CD4-positive, alpha-beta T cell (primary cell): Measurements from ENCODE around the gene KRTAP5-3. TPM values are rescaled to one million over a fixed set of nuclear protein-coding genes. Genes with fewer than 3 reads are reported as not detected.

Experiments
- ATAC-seq: fragments of 200-7000 bp; cut with Tn5 transposase; one replicate; pipeline ENCODE4 v1.10.0; 2022; ENCODE audit warnings: mild to moderate bottlenecking; ENCODE audit not compliant: poor library complexity
- CTCF ChIA-PET: fragments of 350-600 bp; sonication (Branson Sonifier 250); formaldehyde crosslinking; loops from one replicate; lab custom pipeline; 2021; ENCODE audit warnings: antibody characterized with exemption, inconsistent platforms; lab: Charles Lee
- POLR2A ChIA-PET: fragments of 350-600 bp; sonication (Branson Sonifier 250); formaldehyde crosslinking; loops from one replicate; lab custom pipeline; 2021; ENCODE audit warnings: antibody characterized with exemption, inconsistent platforms; lab: Charles Lee
- DNase-seq, 14 experiments: peaks; one replicate each; pipeline ENCODE4 v3.0.0-alpha.2; 2013 to 2020; ENCODE audit warnings: mixed read lengths in 2 of 14
- H3K27ac ChIP-seq, 2 donors: one replicate each; pipeline versions ENCODE4 v1.5.1 to v1.7.0; 2013; ENCODE audit warnings: low read length in 2 of 2, low read depth in 1 of 2, mild to moderate bottlenecking in 1 of 2
- H3K27me3 ChIP-seq, 2 experiments: 1 replicate in 1 of 2; 2 replicates in 1 of 2; pipeline versions ENCODE4 v1.6.1 to v1.7.0; 2013; ENCODE audit warnings: low read length in 2 of 2, control low read depth in 1 of 2, mild to moderate bottlenecking in 1 of 2, moderate library complexity in 1 of 2; ENCODE audit not compliant: insufficient read depth in 2 of 2, control insufficient read depth in 1 of 2
- H3K36me3 ChIP-seq: one replicate; pipeline ENCODE4 v1.6.1; 2013; ENCODE audit warnings: low read length, control low read depth; ENCODE audit not compliant: insufficient read depth
- H3K4me1 ChIP-seq: one replicate; pipeline ENCODE4 v1.6.1; 2013; ENCODE audit warnings: low read length, control low read depth; ENCODE audit not compliant: insufficient read depth
- H3K4me3 ChIP-seq: one replicate; pipeline ENCODE4 v1.5.1; 2013; ENCODE audit warnings: mild to moderate bottlenecking, low read length, moderate library complexity
- H3K9me3 ChIP-seq, 2 experiments: 1 replicate in 1 of 2; 2 replicates in 1 of 2; pipeline versions ENCODE4 v1.6.1 to v1.7.0; 2013; ENCODE audit warnings: low read length in 2 of 2, mild to moderate bottlenecking in 2 of 2, control low read depth in 1 of 2, moderate library complexity in 1 of 2; ENCODE audit not compliant: control insufficient read depth in 1 of 2, insufficient read depth in 1 of 2
- H3K27ac Mint-ChIP-seq: one replicate; pipeline ENCODE4 v1.8.0; 2020; ENCODE audit warnings: mixed read lengths
- H3K27me3 Mint-ChIP-seq: one replicate; pipeline ENCODE4 v1.8.0; 2021; ENCODE audit warnings: mixed read lengths
- H3K36me3 Mint-ChIP-seq: one replicate; pipeline ENCODE4 v1.8.0; 2021; ENCODE audit warnings: low read depth, mixed read lengths
- H3K4me1 Mint-ChIP-seq: one replicate; pipeline ENCODE4 v1.8.0; 2021; ENCODE audit warnings: low read depth, mixed read lengths
- H3K4me3 Mint-ChIP-seq: one replicate; pipeline ENCODE4 v1.8.0; 2020; ENCODE audit warnings: mild to moderate bottlenecking, mixed read lengths
- H3K9me3 Mint-ChIP-seq: one replicate; pipeline ENCODE4 v1.8.0; 2020; ENCODE audit warnings: mixed read lengths
- intact Hi-C, 2 experiments: fragments of 100-400 bp; cut with DNase I in 1 of 2; cut with micrococcal nuclease in 1 of 2; formaldehyde crosslinking; loops; one replicate each; pipeline versions ENCODE4 v1.15.1 to v1.9.0; 2023 to 2025; cut with DNase I, micrococcal nuclease
- polyA plus RNA-seq, 2 donors: library from polyadenylated mRNA; unstranded; fragments of 120-200 nt; gene quantifications; one replicate each; pipeline ENCODE4 v1.2.1, GENCODE V29; 2013
- total RNA-seq, 174 experiments: library from RNA in 2 of 174; stranded (reverse) in 2 of 174; gene quantifications; one replicate each; pipeline ENCODE4 v1.2.3 and lab custom pipeline; 2021 to 2026
- TF ChIP-seq, protein P1 (sequence below): fragments of 200-600 bp; IDR thresholded peaks from one replicate; pipeline ENCODE4 v1.8.0; 2022; ENCODE audit warnings: antibody characterized with exemption, mild to moderate bottlenecking

KRTAP5-3 gene, protein sequence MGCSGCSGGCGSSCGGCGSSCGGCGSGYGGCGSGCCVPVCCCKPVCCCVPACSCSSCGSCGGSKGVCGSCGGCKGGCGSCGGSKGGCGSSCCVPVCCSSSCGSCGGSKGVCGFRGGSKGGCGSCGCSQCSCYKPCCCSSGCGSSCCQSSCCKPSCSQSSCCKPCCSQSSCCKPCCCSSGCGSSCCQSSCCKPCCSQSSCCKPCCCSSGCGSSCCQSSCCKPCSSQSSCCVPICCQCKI
- total RNA-seq (not detected), total RNA-seq (lab: John Stamatoyannopoulos, UW) (0 reads per million in 172 experiments)
- not detected for polyA plus RNA-seq (2013, experiment 1 of 2)
- polyA plus RNA-seq (2013, experiment 2 of 2): not detected

DNA sequence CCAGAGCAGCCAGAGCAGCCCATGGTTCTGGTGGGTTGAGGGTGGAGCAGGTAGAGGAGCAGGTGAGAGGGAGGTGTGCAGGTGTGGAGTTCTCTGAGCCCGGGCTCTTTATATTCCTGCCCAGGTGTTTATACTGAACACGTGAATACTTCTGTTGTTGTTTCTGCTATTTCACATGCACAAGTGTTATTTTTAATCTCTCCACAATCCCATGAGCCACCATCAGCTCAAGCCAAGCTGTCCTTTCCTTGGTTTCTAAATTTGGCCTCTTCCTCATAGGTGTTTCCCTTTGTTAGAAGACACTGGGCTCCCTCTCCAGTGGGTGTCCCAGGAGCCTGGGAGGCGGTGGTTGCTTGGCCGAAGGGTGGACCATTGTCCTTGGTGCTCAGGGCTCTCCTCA is at the start of gene KRTAP5-3:
Gene KRTAP5-3 (minus strand): TSS at position 101 of the 400 bp plus-strand sequence. CDS start 78 bp downstream, at position 23.
- H3K4me3 Mint-ChIP-seq: no peak within 1 kb of the TSS
- Histone ChIP-seq H3K9me3 (peaks cover 0 to 5% of the 10 kb centered on the region in 2 experiments), H3K36me3 (no peaks in the 10 kb centered on the region), H3K4me3 (no peak within 1 kb of the TSS), H3K4me1 (peaks cover 15% of the 10 kb centered on the region), H3K27me3 (peaks cover 0 to 3% of the 10 kb centered on the region in 2 experiments), H3K27ac (no peak within 1 kb of the TSS)
- no peak for ATAC-seq
- intact Hi-C loops: no loop called here
- peaks cover 8% of the 10 kb centered on the region for H3K4me1 Mint-ChIP-seq
- TF ChIP-seq, protein P1, sequence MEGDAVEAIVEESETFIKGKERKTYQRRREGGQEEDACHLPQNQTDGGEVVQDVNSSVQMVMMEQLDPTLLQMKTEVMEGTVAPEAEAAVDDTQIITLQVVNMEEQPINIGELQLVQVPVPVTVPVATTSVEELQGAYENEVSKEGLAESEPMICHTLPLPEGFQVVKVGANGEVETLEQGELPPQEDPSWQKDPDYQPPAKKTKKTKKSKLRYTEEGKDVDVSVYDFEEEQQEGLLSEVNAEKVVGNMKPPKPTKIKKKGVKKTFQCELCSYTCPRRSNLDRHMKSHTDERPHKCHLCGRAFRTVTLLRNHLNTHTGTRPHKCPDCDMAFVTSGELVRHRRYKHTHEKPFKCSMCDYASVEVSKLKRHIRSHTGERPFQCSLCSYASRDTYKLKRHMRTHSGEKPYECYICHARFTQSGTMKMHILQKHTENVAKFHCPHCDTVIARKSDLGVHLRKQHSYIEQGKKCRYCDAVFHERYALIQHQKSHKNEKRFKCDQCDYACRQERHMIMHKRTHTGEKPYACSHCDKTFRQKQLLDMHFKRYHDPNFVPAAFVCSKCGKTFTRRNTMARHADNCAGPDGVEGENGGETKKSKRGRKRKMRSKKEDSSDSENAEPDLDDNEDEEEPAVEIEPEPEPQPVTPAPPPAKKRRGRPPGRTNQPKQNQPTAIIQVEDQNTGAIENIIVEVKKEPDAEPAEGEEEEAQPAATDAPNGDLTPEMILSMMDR: no peak
- H3K27ac Mint-ChIP-seq: no peak within 1 kb of the TSS
- CTCF ChIA-PET: no interaction called here
- POLR2A ChIA-PET: no interaction called here
- peaks cover 32% of the 10 kb centered on the region for H3K27me3 Mint-ChIP-seq
- no peaks in the 10 kb centered on the region for H3K36me3 Mint-ChIP-seq
- no peak for DNase-seq
- no peaks in the 10 kb centered on the region for H3K9me3 Mint-ChIP-seq

DNA sequence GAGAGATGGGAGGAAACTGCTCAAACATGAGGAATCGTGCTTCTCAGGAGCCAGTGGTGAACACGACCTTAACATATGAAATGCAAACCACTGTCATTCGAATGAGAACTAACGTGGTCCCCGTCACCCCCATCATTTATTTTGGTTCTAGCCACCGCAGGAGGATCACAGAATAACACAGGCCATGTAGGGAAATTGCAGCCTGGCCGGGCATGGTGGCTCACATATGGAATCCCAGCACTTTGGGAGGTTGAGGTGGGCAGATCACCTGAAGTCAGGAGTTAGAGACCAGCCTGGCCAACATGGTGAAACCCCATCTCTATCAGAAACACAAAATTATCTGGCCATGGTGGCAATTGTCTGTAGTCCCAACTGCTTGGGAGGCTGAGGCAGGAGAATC is 48.4 kb upstream of the KRTAP5-3 start:
- no peaks in the 10 kb centered on the region for H3K9me3 Mint-ChIP-seq
- no peak for DNase-seq

DNA sequence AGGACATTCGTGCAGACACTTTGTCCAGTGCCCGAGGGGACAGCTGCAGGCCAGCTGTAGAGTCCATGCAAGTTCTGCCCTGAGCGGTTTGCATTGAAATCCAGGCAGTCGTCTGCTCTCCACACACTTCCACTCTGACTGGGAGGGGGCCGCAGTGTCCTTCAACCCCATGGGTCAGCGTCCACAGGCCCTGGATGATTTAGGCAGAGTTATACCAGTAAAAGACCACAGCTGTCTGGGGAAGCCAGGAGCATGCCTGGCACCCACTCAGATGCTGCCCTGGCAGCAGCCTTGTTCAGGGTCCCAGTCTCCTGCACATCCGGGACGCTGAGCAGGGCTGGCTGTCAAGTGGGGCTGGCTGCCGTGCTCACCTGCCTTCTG is 47.8 kb upstream of the KRTAP5-3 start:
- ChIA-PET POLR2A (no interaction called here), CTCF (no interaction called here)
- DNase-seq (no peak), ATAC-seq (no peak)
- no peaks in the 10 kb centered on the region for H3K36me3 ChIP-seq
- H3K9me3 ChIP-seq: peaks cover 0 to 4% of the 10 kb centered on the region in 2 experiments
- no peaks in the 10 kb centered on the region for H3K9me3 Mint-ChIP-seq
- no peak overlapping the region for H3K4me3 Mint-ChIP-seq
- intact Hi-C loops: no loop called here
- peaks cover 15% of the 10 kb centered on the region for H3K4me1 ChIP-seq
- peaks cover 16% of the 10 kb centered on the region for H3K4me1 Mint-ChIP-seq
- H3K36me3 Mint-ChIP-seq: no peaks in the 10 kb centered on the region
- H3K27ac Mint-ChIP-seq: no peak overlapping the region
- no peak overlapping the region for H3K4me3 ChIP-seq
- H3K27me3 Mint-ChIP-seq: peaks cover 25% of the 10 kb centered on the region
- H3K27me3 ChIP-seq: peaks cover 0 to 8% of the 10 kb centered on the region in 2 experiments
- H3K27ac ChIP-seq: no peak overlapping the region
- TF ChIP-seq, protein P1: no peak

More for the DNA sequence above, 48.4 kb upstream of the KRTAP5-3 start:
- Mint-ChIP-seq H3K4me1 (peaks cover 16% of the 10 kb centered on the region), H3K27me3 (peaks cover 25% of the 10 kb centered on the region), H3K36me3 (no peaks in the 10 kb centered on the region), H3K4me3 (no peak overlapping the region), H3K27ac (no peak overlapping the region)
- Histone ChIP-seq H3K4me1 (peaks cover 15% of the 10 kb centered on the region), H3K27ac (no peak overlapping the region), H3K27me3 (peaks cover 0 to 8% of the 10 kb centered on the region in 2 experiments), H3K9me3 (peaks cover 0 to 4% of the 10 kb centered on the region in 2 experiments), H3K36me3 (no peaks in the 10 kb centered on the region), H3K4me3 (no peak overlapping the region)
- intact Hi-C loops: no loop called here
- POLR2A ChIA-PET: no interaction called here
- no peak for ATAC-seq
- TF ChIP-seq, protein P1: no peak
- CTCF ChIA-PET: no interaction called here
